HEK293T (cell line): ENCODE results near the gene ADSL.

Experiments used
- ARNT ChIP-seq: fragments of 450-650 bp; IDR thresholded peaks from 2 replicates; pipeline ENCODE4 v1.6.1; 2017; ENCODE audit warnings: mild to moderate bottlenecking
- BHLHE40 ChIP-seq: fragments of 450-650 bp; IDR thresholded peaks from 2 replicates; pipeline ENCODE4 v1.6.1; 2016; ENCODE audit warnings: mild to moderate bottlenecking, moderate library complexity, borderline replicate concordance
- CTBP1 ChIP-seq: fragments of 450-650 bp; IDR thresholded peaks from 2 replicates; pipeline ENCODE4 v1.6.1; 2016; ENCODE audit warnings: borderline replicate concordance
- ELF4 ChIP-seq: fragments of 450-650 bp; IDR thresholded peaks from 2 replicates; pipeline ENCODE4 v1.6.1; 2017; ENCODE audit warnings: antibody characterized with exemption
- FOXK2 ChIP-seq: fragments of 450-650 bp; IDR thresholded peaks from 2 replicates; pipeline ENCODE4 v1.6.1; 2016; ENCODE audit warnings: mild to moderate bottlenecking
- FOXM1 ChIP-seq: fragments of 450-650 bp; IDR thresholded peaks from 2 replicates; pipeline ENCODE4 v1.6.1; 2017; ENCODE audit warnings: mild to moderate bottlenecking, borderline replicate concordance
- L3MBTL2 ChIP-seq: fragments of 450-650 bp; conservative IDR thresholded peaks from 2 replicates; pipeline ENCODE4 v1.6.1; 2016; ENCODE audit warnings: mild to moderate bottlenecking
- PKNOX1 ChIP-seq: fragments of 450-650 bp; IDR thresholded peaks from 2 replicates; pipeline ENCODE4 v1.6.1; 2016
- SP1 ChIP-seq: fragments of 450-650 bp; IDR thresholded peaks from 2 replicates; pipeline ENCODE4 v1.6.1; 2017
- SUZ12 ChIP-seq: fragments of 450-650 bp; IDR thresholded peaks from 2 replicates; pipeline ENCODE4 v1.6.1; 2016; ENCODE audit warnings: mild to moderate bottlenecking
- TARDBP ChIP-seq: fragments of 450-650 bp; IDR thresholded peaks from 2 replicates; pipeline ENCODE4 v1.6.1; 2016

DNA sequence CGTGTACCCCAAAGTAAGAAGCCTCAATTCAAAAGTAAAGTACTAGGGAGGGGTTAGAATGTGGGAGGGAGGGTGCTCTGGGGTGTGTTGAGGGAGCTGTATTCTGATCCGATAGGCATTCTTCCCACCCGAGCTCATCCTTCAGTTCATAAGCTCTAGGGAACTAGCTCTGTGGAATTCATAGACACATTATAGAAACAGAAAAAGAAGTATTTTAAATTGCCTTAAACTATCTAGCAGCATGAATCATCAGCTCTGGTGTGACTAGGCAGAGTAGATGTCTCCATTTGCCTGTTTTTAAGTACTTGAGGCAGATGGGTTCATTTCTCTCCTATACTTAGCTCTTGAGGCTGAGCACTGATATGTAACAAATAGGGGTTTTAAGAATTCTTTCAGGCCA is 16.8 kb downstream of the ADSL start:
- TF ChIP-seq CTBP1 (no peak), TARDBP (no peak), BHLHE40 (no peak), SUZ12 (no peak), FOXK2 (no peak), ARNT (no peak), FOXM1 (no peak), SP1 (no peak), PKNOX1 (no peak), L3MBTL2 (no peak), ELF4 (no peak)
